Stimulated activated CD4-positive, alpha-beta T cell treated with anti-CD3 and anti-CD28 coated beads, Interleukin-2, amount 100 ng/mL, for 24 hours (primary cell): Measurements from ENCODE around the gene ARFGAP1.

Experiments
- DNase-seq, 2 donors: peaks; one replicate each; pipeline ENCODE4 v3.0.0-alpha.2; 2020

Gene ARFGAP1

GRCh38 chr20:63336232-63336752, 63.7 kb downstream of the ARFGAP1 start:
- no peak for DNase-seq

- no peak for DNase-seq
Observed at GRCh38 chr20:63337786-63338420, 65.3 kb downstream of the ARFGAP1 start.
